Hepatic stellate cell (primary cell): ENCODE measurements around the gene HIP1.
"Not testable (repeated sequence)": the region's sequence is repeated elsewhere in the genome, so short reads cannot be mapped to it uniquely, and the experiment has no call there.

Experiments used
- DNase-seq: peaks from one replicate; pipeline ENCODE4 v3.0.0; 2011; ENCODE audit warnings: low spot score

HIP1 gene

GRCh38 chr7:75509033-75509432, 229.7 kb downstream of the HIP1 start:
- DNase-seq: not testable (repeated sequence)

DNA sequence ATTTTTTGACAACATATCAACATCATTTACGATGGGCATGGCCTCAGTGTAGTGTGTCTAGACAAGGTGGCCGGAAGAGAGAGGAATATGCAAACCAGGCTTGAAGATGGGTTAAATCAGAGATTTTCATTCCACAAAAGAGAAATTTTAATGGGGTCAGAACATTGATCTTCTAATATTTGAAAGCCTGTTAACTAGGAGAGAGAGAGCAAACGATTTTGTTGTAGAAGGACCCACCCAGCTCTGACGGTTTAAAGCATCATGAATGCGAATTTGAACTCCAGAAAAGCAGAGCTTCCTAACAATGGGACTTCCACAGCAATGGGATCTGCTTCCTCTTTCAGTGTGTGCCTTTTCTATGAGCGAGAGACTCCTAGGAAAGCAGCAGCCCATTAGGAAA, 246.7 kb downstream of the HIP1 start, which contains the start of gene SPDYE5:
TSS of gene SPDYE5 (plus strand) at position 301 of the 400 bp plus-strand sequence. CDS start 1,728 bp downstream, outside the sequence.
- not testable (repeated sequence) for DNase-seq

GRCh38 chr7:75485979-75486643, 252.6 kb downstream of the HIP1 start, which contains the start of gene POM121C:
POM121C (minus strand) TSS chr7:75486299; CDS start chr7:75441496, 44,803 bp downstream.
- DNase-seq: peak; percentile 82

DNA sequence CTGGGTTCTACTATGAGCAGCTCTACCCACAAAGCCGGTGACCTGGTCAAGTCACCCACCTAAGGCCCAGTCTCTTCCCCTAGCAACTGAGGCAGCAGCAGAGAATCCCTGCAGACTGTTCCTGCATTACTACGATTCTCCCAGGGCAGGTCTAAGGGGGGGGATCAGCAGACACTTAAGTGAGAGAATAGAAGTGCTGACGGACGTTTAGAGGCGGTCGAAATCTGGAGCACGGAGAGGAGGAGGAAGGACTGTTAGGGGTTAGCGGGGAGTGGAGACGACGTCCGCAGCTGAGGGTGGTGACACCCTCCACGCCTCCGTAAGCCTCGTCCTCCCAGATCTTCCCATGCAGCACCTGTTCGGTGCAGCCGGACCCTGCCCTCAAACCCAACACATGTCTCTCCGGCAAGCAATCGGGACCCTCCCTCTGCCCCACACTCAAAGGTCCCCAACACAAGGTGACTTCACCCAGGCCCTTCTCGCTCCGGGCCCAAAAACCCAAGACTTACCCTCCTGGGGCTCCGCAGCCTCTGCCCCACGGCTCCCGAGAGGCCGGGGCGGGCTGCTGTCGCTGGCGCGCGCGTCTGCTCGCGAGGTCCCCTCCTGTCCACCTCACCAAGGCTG, 253.3 kb downstream of the HIP1 start:
- not testable (repeated sequence) for DNase-seq
